Neuron (in vitro differentiated cells): Measurements from ENCODE around the gene RDH12.
"Not testable (repeated sequence)": the region's sequence is repeated elsewhere in the genome, so short reads cannot be mapped to it uniquely, and the experiment has no call there.

Experiments used
- H2AFZ ChIP-seq: one replicate; pipeline ENCODE4 v1.6.1; 2013; ENCODE audit warnings: low read depth, mild to moderate bottlenecking, inconsistent platforms, low read length, moderate library complexity
- H3K27me3 ChIP-seq: one replicate; pipeline ENCODE4 v1.6.1; 2013; ENCODE audit warnings: low read length; ENCODE audit not compliant: insufficient read depth
- H3K36me3 ChIP-seq: one replicate; pipeline ENCODE4 v1.6.1; 2013; ENCODE audit warnings: low read length; ENCODE audit not compliant: insufficient read depth
- H3K4me1 ChIP-seq: one replicate; pipeline ENCODE4 v1.6.1; 2013; ENCODE audit warnings: low read length; ENCODE audit not compliant: insufficient read depth
- H3K4me3 ChIP-seq: 2 replicates; pipeline ENCODE4 v1.5.1; 2013; ENCODE audit warnings: mild to moderate bottlenecking, low read length, moderate library complexity
- H3K9me3 ChIP-seq: one replicate; pipeline ENCODE4 v1.6.1; 2013; ENCODE audit warnings: low read length

Gene RDH12

GRCh38 chr14:67718265-67718664 lies 16.6 kb downstream of the RDH12 start:
- Histone ChIP-seq H3K27me3 (peaks cover 4% of the 10 kb centered on the region), H2AFZ (no peak overlapping the region), H3K4me1 (no peaks in the 10 kb centered on the region), H3K9me3 (no peaks in the 10 kb centered on the region), H3K4me3 (no peak overlapping the region), H3K36me3 (no peaks in the 10 kb centered on the region)

- not testable (repeated sequence) for H2AFZ ChIP-seq, H3K4me3 ChIP-seq, H3K9me3 ChIP-seq, H3K4me1 ChIP-seq, H3K36me3 ChIP-seq, H3K27me3 ChIP-seq
These were observed 17.7 kb downstream of the RDH12 start for GRCh38 chr14:67719385-67719784.

DNA sequence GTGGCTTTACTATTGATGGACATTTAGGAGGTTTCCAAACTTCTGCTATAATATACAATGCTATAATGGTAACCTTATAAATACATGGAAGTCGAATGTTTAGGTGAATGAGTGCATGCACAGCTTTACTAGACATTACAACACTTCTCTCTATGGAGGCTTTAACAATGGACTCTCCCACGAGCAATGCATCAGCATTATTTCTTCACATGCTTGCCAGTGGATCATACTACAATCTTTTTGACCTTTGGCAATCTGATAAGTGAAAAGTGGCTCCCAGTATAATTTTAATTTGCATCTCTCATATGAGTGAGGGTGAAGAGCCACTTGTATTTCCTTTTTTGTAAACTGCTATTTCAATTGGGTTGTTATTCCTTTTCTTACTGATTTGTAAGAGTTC lies 18.2 kb downstream of the RDH12 start:
- no peaks in the 10 kb centered on the region for H3K9me3 ChIP-seq
- peaks cover 4% of the 10 kb centered on the region for H3K27me3 ChIP-seq
- no peaks in the 10 kb centered on the region for H3K36me3 ChIP-seq
- H3K4me1 ChIP-seq: no peaks in the 10 kb centered on the region
- H2AFZ ChIP-seq: no peak overlapping the region
- H3K4me3 ChIP-seq: no peak overlapping the region

DNA sequence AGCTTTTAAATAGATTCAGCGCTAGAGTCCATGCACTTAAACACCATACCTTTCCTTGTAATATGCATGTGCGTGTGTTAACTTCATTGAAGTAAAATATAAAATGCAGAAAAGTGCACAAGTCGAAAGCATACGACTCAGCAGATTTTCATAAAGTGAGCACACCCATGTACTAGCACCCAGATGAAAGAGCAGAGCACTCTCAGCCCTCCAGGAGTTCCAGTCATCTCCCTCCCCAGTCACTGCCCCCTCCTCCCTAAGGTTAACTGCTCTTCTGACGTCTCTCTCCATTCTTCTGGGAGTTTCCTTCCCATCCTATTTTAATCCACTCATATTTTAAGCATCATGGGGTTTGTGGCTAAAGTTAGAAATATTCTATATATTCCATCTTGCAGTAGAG lies 20.2 kb downstream of the RDH12 start:
- no peaks in the 10 kb centered on the region for H3K4me1 ChIP-seq
- peaks cover 2% of the 10 kb centered on the region for H3K9me3 ChIP-seq
- no peaks in the 10 kb centered on the region for H3K36me3 ChIP-seq
- no peak overlapping the region for H3K4me3 ChIP-seq
- peaks cover 4% of the 10 kb centered on the region for H3K27me3 ChIP-seq
- H2AFZ ChIP-seq: no peak overlapping the region

DNA sequence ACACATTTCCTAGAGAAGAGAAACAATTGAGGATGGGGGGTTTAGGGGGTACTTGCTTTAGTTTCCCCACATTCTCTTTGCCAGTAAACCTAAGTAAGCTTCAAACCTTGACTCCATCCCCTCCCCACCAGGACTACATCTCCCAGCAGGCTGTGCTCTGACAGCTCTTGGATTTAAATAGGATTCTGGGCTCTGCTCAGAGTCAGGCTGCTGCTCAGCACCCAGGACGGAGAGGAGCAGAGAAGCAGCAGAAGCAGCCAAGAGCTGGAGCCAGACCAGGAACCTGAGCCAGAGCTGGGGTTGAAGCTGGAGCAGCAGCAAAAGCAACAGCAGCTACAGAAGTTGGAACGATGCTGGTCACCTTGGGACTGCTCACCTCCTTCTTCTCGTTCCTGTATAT lies 20.6 kb downstream of the RDH12 start:
- H3K27me3 ChIP-seq: peaks cover 4% of the 10 kb centered on the region
- H3K36me3 ChIP-seq: no peaks in the 10 kb centered on the region
- H2AFZ ChIP-seq: no peak overlapping the region
- H3K4me3 ChIP-seq: no peak overlapping the region
- peaks cover 3% of the 10 kb centered on the region for H3K9me3 ChIP-seq
- no peaks in the 10 kb centered on the region for H3K4me1 ChIP-seq

- Histone ChIP-seq H3K4me3 (no peak overlapping the region), H3K9me3 (peaks cover 3% of the 10 kb centered on the region), H3K4me1 (no peaks in the 10 kb centered on the region), H2AFZ (no peak overlapping the region), H3K36me3 (no peaks in the 10 kb centered on the region), H3K27me3 (peaks cover 4% of the 10 kb centered on the region)
These were observed 23.5 kb downstream of the RDH12 start for GRCh38 chr14:67725171-67725570.

GRCh38 chr14:67727361-67727760 lies 25.7 kb downstream of the RDH12 start:
- Histone ChIP-seq H2AFZ (no peak overlapping the region), H3K4me3 (no peak overlapping the region), H3K4me1 (no peaks in the 10 kb centered on the region), H3K36me3 (no peaks in the 10 kb centered on the region), H3K9me3 (peaks cover 3% of the 10 kb centered on the region), H3K27me3 (peaks cover 4% of the 10 kb centered on the region)

- Histone ChIP-seq H3K36me3 (no peaks in the 10 kb centered on the region), H3K9me3 (peaks cover 3% of the 10 kb centered on the region), H3K27me3 (no peaks in the 10 kb centered on the region)
These were observed 26.6 kb downstream of the RDH12 start for GRCh38 chr14:67728258-67728657.

GRCh38 chr14:67729072-67729885 lies 27.6 kb downstream of the RDH12 start:
- Histone ChIP-seq H3K4me1 (no peaks in the 10 kb centered on the region), H3K36me3 (no peaks in the 10 kb centered on the region), H3K9me3 (peaks cover 3% of the 10 kb centered on the region), H2AFZ (peak overlapping the region; percentile 28), H3K27me3 (no peaks in the 10 kb centered on the region), H3K4me3 (no peak overlapping the region)

More at GRCh38 chr14:67728258-67728657, 26.6 kb downstream of the RDH12 start:
- H3K4me1 ChIP-seq: no peaks in the 10 kb centered on the region
- H2AFZ ChIP-seq: no peak overlapping the region
- H3K4me3 ChIP-seq: no peak overlapping the region

DNA sequence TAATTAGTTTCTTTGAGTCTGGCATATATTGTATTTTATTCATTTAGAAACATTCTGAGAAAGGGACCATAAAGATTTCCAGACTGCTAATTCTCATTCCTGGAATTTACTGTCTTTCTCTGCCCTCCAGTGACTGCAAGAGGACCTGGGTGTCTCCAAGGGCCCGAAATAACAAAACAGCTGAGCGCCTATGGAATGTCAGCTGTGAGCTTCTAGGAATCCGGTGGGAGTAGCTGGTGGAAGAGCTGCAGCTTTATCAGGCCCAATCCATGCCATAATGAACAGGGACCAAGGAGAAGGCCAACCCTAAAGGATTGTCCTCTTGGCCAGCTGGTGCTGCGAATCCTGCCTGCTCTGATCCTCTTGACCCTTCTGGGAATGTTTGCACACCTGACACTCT lies 31.9 kb downstream of the RDH12 start:
- no peaks in the 10 kb centered on the region for H3K9me3 ChIP-seq
- H2AFZ ChIP-seq: no peak overlapping the region

DNA sequence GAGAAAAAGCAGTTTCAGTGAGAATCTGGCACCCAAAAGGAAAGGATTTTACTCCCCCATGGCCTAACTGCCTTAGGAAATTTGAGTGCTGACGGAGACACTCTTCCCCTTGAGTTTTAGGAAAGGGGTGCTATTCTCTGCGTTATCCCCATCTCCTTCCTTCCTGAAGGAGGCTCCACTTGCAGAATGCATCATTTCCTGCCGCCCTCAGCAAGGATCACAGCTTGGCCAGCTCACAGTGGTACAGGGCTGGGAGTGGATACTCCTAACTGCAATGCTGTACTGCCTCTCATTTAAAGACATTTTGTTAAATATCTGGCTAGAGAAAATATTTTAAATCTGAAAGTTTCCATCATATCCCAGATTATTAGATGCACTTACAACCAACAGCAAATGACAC lies 33.0 kb downstream of the RDH12 start:
- H2AFZ ChIP-seq: no peak overlapping the region
- H3K36me3 ChIP-seq: no peaks in the 10 kb centered on the region
- H3K27me3 ChIP-seq: no peaks in the 10 kb centered on the region
- H3K4me3 ChIP-seq: no peak overlapping the region
- no peaks in the 10 kb centered on the region for H3K9me3 ChIP-seq
- no peaks in the 10 kb centered on the region for H3K4me1 ChIP-seq

More for the DNA sequence above, 31.9 kb downstream of the RDH12 start:
- no peaks in the 10 kb centered on the region for H3K36me3 ChIP-seq
- H3K27me3 ChIP-seq: no peaks in the 10 kb centered on the region
- no peak overlapping the region for H3K4me3 ChIP-seq
- H3K4me1 ChIP-seq: no peaks in the 10 kb centered on the region

DNA sequence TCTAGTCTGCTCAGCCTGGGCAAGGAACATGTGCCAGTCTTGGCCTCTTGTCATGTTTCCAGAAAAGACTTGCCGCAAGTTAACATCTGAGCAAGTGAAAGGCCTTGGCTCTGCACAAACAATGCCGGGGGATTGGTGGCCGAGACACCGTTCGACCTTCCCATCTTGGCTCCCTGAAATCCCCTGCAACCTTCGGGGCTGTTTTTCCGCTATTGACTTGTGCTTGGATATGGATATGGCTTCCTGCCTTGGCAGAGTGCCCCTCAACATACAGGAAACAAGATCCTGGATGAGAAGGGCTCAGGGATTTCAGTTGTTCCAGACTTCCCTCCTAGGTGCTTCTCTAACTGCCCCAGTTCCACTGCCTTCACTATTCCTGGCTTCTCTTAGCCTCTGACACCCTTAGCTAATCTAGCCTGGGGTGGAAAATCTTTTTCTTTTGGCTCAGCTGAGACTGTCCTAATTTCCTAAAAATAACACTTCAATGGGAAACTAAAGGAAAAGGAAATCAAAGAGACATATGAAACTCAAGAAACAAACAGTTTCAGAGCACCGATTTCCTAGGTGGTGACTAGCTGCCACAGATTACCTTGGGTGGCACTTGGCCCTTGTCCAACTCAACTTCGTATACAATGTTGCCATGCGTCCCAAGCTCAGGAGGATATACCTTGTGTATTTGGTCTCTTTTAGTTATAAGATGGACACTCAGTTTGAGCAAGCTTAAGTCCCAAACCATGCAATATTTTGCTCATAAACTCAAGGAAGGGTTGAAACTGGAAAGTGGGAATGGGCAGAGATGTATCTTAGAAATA lies 33.9 kb downstream of the RDH12 start:
- no peaks in the 10 kb centered on the region for H3K36me3 ChIP-seq
- H3K4me1 ChIP-seq: no peaks in the 10 kb centered on the region
- no peaks in the 10 kb centered on the region for H3K27me3 ChIP-seq
- no peak overlapping the region for H3K4me3 ChIP-seq
- H3K9me3 ChIP-seq: no peaks in the 10 kb centered on the region
- no peak overlapping the region for H2AFZ ChIP-seq

GRCh38 chr14:67736771-67737170 lies 35.1 kb downstream of the RDH12 start:
- H3K36me3 ChIP-seq: no peaks in the 10 kb centered on the region
- H3K4me3 ChIP-seq: no peak overlapping the region
- no peaks in the 10 kb centered on the region for H3K9me3 ChIP-seq
- no peaks in the 10 kb centered on the region for H3K27me3 ChIP-seq
- no peak overlapping the region for H2AFZ ChIP-seq
- H3K4me1 ChIP-seq: no peaks in the 10 kb centered on the region
